Measurements from ENCODE around the gene IL17REL. TPM values are rescaled to one million over a fixed set of nuclear protein-coding genes. Genes with fewer than 3 reads are reported as not detected.
A peak's percentile ranks its signal among the peaks of the same experiment; 100 is the strongest.

Gene IL17REL
- total RNA-seq, 1 experiment from 2014 or later = not detected

DNA sequence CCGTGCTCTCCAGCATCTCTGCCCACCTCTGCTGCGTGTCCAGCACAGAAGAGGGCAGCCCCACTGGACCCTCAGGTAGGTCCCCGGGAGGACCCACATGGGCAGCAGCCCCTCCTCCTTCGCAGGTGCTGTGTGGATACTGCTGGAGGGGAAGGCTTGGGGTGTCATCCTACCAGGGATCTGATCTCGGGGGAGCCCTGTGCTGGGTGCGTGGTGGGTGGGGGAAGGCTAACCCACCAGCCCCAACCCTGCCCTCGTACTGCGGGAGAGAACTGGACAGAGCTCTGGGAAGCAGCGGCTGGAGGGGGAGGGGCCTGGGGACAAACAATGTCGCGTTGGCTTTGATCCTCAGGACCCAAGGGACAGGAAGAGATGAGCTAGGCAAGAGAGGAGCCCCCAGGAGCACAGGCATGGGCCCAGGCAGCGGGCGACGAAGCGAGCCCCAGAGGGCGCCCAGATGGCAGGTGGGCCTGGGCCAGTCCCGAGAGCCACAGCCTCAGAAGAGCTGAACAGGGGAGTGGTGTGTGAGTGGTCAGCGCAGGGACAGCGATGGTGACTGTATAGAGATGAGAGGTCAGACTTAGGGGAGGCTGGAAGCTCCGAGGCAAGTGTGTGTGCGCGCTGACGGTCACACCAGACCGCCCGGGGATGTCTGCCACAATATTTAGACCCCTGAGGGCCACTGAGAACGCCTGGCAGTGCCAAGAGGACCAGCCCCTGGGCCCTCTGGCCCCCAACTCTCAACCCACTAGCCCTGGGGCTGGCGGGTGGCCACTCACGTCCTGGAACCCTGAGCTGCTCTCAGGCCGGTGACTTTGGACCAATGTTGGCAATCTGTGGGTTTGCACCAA is 53.4 kb downstream of the IL17REL start:
- Histone ChIP-seq H3K4me3 (ENCODE audit: insufficient read depth, low read depth, low read length) (peak overlapping the region; percentile 91), H3K36me3 (replicated peaks; ENCODE audit: control insufficient read depth, insufficient read depth, low read length) (peaks cover 7% of the 10 kb centered on the region), H3K27me3 (ENCODE audit: control insufficient read depth, insufficient read depth, low read length) (peaks cover 5% of the 10 kb centered on the region; the same call in 1 of the 2 replicates)
- DNase-seq = no peak

- DNase-seq = no peak
- Histone ChIP-seq H3K36me3 (replicated peaks; ENCODE audit: control insufficient read depth, insufficient read depth, low read length) (peaks cover 4% of the 10 kb centered on the region), H3K4me3 (ENCODE audit: insufficient read depth, low read depth, low read length) (no peak overlapping the region), H3K27me3 (ENCODE audit: control insufficient read depth, insufficient read depth, low read length) (peaks cover 5% of the 10 kb centered on the region; the same call in 1 of the 2 replicates)
Measured at GRCh38 chr22:49958366-49958921, 54.1 kb downstream of the IL17REL start.

DNA sequence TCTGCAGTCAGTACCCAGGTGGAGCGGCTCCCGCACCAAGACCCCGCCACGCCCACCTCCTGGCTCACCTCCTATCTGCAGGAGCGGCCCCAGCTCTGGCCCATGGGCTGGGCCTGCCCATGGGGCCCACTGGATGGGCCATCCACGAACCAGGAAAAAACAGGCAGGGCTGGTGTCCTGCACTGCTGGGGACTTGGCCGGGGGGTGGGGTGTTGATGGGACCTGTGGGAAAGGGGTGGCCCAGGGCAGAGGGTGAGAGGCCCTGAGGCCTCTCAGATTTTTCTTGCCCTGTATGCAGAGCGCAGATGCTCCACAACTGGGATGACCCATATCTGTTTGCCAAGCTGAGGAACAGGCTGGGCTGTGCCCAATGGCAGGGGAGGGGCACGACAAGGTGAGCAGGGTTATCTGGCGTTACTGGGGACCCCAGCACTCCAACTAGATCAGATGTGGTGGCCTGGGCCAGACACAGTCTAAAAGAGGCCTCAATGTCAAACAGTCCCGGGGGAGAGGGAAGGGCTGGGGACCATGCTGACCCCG is 54.7 kb downstream of the IL17REL start:
- H3K4me3 ChIP-seq (ENCODE audit: insufficient read depth, low read depth, low read length) = no peak overlapping the region
- no peaks in the 10 kb centered on the region; the same call in 1 of the 2 replicates for H3K36me3 ChIP-seq (replicated peaks; ENCODE audit: control insufficient read depth, insufficient read depth, low read length)
- peaks cover 5% of the 10 kb centered on the region; the same call in 1 of the 2 replicates for H3K27me3 ChIP-seq (ENCODE audit: control insufficient read depth, insufficient read depth, low read length)
- no peak for DNase-seq

GRCh38 chr22:49956914-49957825 is 55.4 kb downstream of the IL17REL start:
- no peaks in the 10 kb centered on the region for H3K36me3 ChIP-seq (replicated peaks; ENCODE audit: control insufficient read depth, insufficient read depth, low read length)
- H3K27me3 ChIP-seq (ENCODE audit: control insufficient read depth, insufficient read depth, low read length) = peaks cover 5% of the 10 kb centered on the region; the same call in 1 of the 2 replicates
- H3K4me3 ChIP-seq (ENCODE audit: insufficient read depth, low read depth, low read length) = no peak overlapping the region
- DNase-seq = no peak

- H3K4me3 ChIP-seq (ENCODE audit: insufficient read depth, low read depth, low read length) = no peak overlapping the region
- DNase-seq = no peak
Measured at GRCh38 chr22:49956418-49956770, 56.2 kb downstream of the IL17REL start.

DNA sequence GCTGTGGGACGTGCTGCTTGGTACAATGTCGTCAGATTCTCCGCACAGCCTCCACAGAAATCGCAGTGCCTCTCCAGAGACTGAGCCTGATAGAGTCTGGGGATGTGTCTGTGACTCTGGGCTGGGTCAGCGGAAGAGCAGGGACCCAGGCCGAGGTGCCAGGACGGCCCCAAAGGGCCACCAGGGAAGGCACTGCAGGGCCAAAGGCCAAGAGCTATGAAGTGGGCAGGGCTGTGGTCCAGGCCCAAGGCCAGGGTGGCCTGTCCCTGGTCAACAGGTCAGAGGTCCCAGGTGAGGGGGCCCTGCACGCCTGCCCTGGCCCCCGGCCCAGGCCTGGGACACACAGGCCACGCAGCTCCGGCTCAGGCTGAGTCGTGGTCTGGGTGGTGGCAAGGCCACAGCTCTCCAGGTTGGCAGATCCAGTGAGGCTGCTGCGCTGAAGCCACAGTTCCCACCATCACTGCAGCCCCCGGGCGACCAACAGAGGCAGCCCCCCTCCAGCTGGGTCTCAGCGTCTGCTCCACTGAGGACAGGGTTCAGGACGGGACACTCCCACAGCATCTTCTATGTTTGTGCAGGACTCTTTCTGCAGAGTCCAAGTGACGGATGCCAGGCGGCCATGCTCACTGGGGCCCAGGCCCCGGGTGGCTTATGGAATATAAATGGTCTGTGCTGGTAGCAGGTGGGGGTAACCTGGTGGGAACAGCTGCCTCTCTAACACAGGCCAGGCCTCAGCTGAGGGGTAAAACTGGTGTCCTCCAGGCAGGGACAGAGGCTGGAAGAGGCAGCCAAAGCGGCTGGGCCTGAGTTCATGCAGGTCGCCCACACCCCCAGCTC is 56.8 kb downstream of the IL17REL start:
- H3K36me3 ChIP-seq (replicated peaks; ENCODE audit: control insufficient read depth, insufficient read depth, low read length) = no peaks in the 10 kb centered on the region
- no peak for DNase-seq
- H3K4me3 ChIP-seq (ENCODE audit: insufficient read depth, low read depth, low read length) = no peak overlapping the region
- H3K27me3 ChIP-seq (ENCODE audit: control insufficient read depth, insufficient read depth, low read length) = peaks cover 2% of the 10 kb centered on the region; the same call in 1 of the 2 replicates

More at GRCh38 chr22:49956418-49956770, 56.2 kb downstream of the IL17REL start:
- H3K27me3 ChIP-seq (ENCODE audit: control insufficient read depth, insufficient read depth, low read length) = peaks cover 3% of the 10 kb centered on the region; the same call in 1 of the 2 replicates
- H3K36me3 ChIP-seq (replicated peaks; ENCODE audit: control insufficient read depth, insufficient read depth, low read length) = no peaks in the 10 kb centered on the region

DNA sequence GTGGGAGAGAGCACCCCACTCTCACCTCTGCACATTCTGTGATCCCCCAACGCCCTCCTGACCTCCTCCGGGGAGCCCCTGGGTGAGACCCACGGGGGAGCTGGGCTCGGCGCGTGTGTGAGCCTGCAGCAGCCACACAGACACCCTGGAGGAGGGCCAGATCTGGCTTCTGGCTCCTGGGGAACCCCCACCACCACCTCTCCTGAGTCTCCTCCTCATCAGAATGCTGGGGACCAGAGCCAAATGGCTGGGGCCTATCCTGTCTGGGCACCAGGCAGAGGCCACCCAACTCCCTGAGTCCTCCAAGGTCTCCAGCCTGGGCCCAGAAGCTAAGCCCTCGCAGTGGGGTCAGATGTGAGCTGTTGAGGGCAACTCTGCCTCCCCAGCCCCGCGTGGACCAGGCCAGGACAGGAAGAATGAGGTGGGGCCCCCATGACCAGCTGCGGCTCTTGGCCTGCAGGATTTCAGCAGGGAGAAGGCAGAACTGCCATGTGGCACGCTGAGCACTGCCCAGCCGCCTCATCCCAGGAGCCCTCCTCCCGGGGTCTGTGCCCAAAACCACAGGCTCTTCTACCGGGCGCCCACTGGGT is 57.5 kb downstream of the IL17REL start:
- no peaks in the 10 kb centered on the region for H3K36me3 ChIP-seq (replicated peaks; ENCODE audit: control insufficient read depth, insufficient read depth, low read length)
- H3K27me3 ChIP-seq (ENCODE audit: control insufficient read depth, insufficient read depth, low read length) = peaks cover 2% of the 10 kb centered on the region; the same call in 1 of the 2 replicates
- no peak for DNase-seq
- no peak overlapping the region for H3K4me3 ChIP-seq (ENCODE audit: insufficient read depth, low read depth, low read length)

- no peak for DNase-seq
- no peaks in the 10 kb centered on the region for H3K27me3 ChIP-seq (ENCODE audit: control insufficient read depth, insufficient read depth, low read length)
- no peaks in the 10 kb centered on the region for H3K36me3 ChIP-seq (replicated peaks; ENCODE audit: control insufficient read depth, insufficient read depth, low read length)
- H3K4me3 ChIP-seq (ENCODE audit: insufficient read depth, low read depth, low read length) = no peak overlapping the region
Measured at GRCh38 chr22:49954354-49954753, 58.2 kb downstream of the IL17REL start.

DNA sequence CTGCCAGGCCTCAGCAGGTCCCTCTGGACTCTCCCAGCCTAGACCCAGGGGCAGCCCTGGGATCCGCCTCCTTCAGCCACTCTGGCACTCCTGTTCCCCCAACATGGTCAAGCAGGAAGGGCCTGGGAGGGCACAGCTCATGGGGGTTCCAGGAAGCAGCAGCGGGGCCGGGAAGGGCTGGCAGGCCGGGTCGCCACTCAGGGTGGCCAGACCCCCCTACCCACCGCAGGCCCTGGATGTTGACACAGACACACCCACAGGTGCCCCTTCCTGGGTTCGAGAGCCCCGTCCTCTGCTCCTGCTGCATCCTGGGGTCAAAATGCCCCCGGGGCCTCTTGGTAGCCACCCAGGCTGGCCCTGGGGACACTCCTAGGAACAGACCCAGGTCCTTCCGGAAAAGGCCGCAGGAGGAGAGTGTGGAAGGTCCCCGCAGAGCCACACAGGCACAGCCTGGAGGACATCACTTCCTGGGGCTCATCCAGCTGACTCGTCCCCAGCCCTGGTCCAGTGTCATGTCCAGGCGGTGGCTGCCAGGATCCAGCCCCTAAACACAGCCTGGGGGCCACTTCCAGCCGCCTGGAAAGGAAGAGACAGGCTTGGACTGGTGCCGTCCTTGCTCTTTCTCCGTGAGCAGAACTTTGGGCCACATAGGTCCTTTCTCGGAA is 58.8 kb downstream of the IL17REL start:
- Histone ChIP-seq H3K27me3 (ENCODE audit: control insufficient read depth, insufficient read depth, low read length) (no peaks in the 10 kb centered on the region), H3K4me3 (ENCODE audit: insufficient read depth, low read depth, low read length) (no peak overlapping the region)
- no peak for DNase-seq

DNA sequence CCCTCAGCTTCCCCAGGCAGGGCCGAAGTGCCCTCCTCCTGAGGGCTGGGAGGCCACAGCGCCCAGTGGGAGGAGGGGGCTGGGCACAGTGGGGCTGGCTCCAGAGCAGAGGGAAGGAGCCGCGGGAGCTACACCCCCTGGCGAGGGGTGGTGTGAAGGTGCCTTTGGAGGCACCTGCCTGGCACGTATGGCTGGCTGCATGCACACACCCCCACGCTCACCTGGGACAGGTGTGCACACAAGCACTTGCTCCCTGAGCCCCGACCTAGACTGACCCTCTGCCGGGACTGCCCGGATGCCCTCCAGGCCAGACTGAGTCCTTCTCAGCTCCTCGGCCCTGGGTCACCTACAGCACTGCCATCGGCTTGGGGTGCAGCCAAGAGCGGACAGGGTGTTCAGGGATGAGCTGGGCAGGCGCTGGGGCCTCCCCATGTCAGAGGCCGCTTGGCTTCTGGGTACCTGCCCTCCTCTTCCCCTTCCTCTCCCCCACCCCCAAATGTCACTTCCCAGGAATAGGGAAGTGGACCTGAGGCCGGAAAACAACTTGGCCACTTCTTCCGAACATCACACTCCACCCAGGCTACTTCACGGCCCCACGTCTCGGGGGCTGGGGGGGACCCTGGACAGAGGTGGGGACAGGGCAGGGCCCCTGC is 59.4 kb downstream of the IL17REL start:
- no peak for DNase-seq
- no peak overlapping the region for H3K4me3 ChIP-seq (ENCODE audit: insufficient read depth, low read depth, low read length)
- no peaks in the 10 kb centered on the region for H3K27me3 ChIP-seq (ENCODE audit: control insufficient read depth, insufficient read depth, low read length)
- H3K36me3 ChIP-seq (replicated peaks; ENCODE audit: control insufficient read depth, insufficient read depth, low read length) = no peaks in the 10 kb centered on the region

More for the DNA sequence above, 58.8 kb downstream of the IL17REL start:
- H3K36me3 ChIP-seq (replicated peaks; ENCODE audit: control insufficient read depth, insufficient read depth, low read length) = no peaks in the 10 kb centered on the region

- no peaks in the 10 kb centered on the region for H3K27me3 ChIP-seq (ENCODE audit: control insufficient read depth, insufficient read depth, low read length)
- no peak overlapping the region for H3K4me3 ChIP-seq (ENCODE audit: insufficient read depth, low read depth, low read length)
- DNase-seq = peak; percentile 82
- H3K36me3 ChIP-seq (replicated peaks; ENCODE audit: control insufficient read depth, insufficient read depth, low read length) = no peaks in the 10 kb centered on the region
Measured at GRCh38 chr22:49951986-49952896, 60.3 kb downstream of the IL17REL start.

GRCh38 chr22:49951678-49951985 is 60.9 kb downstream of the IL17REL start:
- H3K4me3 ChIP-seq (ENCODE audit: insufficient read depth, low read depth, low read length) = no peak overlapping the region
- H3K27me3 ChIP-seq (ENCODE audit: control insufficient read depth, insufficient read depth, low read length) = no peaks in the 10 kb centered on the region
- DNase-seq = no peak
- no peaks in the 10 kb centered on the region for H3K36me3 ChIP-seq (replicated peaks; ENCODE audit: control insufficient read depth, insufficient read depth, low read length)
